HUES64 (cell line): ENCODE results near the gene LAMP1.
"Not testable (repeated sequence)": the region's sequence is repeated elsewhere in the genome, so short reads cannot be mapped to it uniquely, and the experiment has no call there.

Source experiments
- H3K27ac ChIP-seq: 2 replicates; pipeline ENCODE4 v1.7.0; 2013; ENCODE audit warnings: low read depth, low read length, inconsistent platforms
- H3K27me3 ChIP-seq: 2 replicates; pipeline ENCODE4 v1.6.1; 2013; ENCODE audit warnings: mild to moderate bottlenecking, low read length; ENCODE audit not compliant: insufficient read depth
- H3K36me3 ChIP-seq: 2 replicates; pipeline ENCODE4 v1.6.1; 2013; ENCODE audit warnings: mild to moderate bottlenecking, low read length; ENCODE audit not compliant: insufficient read depth
- H3K4me1 ChIP-seq: 2 replicates; pipeline ENCODE4 v1.6.1; 2013; ENCODE audit warnings: mild to moderate bottlenecking, low read length, moderate library complexity; ENCODE audit not compliant: insufficient read depth
- H3K4me3 ChIP-seq: 2 replicates; pipeline ENCODE4 v1.5.1; 2013; ENCODE audit warnings: mild to moderate bottlenecking, low read length, moderate library complexity
- H3K9ac ChIP-seq: 2 replicates; pipeline ENCODE4 v1.6.1; 2013; ENCODE audit warnings: mild to moderate bottlenecking, low read depth, low read length
- H3K9me3 ChIP-seq: 2 replicates; pipeline ENCODE4 v1.6.1; 2013; ENCODE audit warnings: low read depth, low read length; ENCODE audit not compliant: insufficient read depth
- WGBS: fragments of 150-250, 120-280 bp; methylation state at CpG from one replicate; pipeline ENCODE4 v1.1.7; 2013; ENCODE audit warnings: missing lambda C conversion rate; 5-methylcytosine and 5-hydroxymethylcytosine counted together

LAMP1 gene

GRCh38 chr13:113369189-113369588 is 72.2 kb downstream of the LAMP1 start:
- Histone ChIP-seq H3K4me3 (no peak overlapping the region), H3K4me1 (peaks cover 6% of the 10 kb centered on the region; the same call in 1 of the 2 replicates), H3K9ac (no peak overlapping the region), H3K9me3 (no peaks in the 10 kb centered on the region), H3K27me3 (no peaks in the 10 kb centered on the region), H3K27ac (no peak overlapping the region), H3K36me3 (no peaks in the 10 kb centered on the region)
- 93% methylated on average over 29 of the region's 29 CpGs for WGBS

- Histone ChIP-seq H3K4me1 (peaks cover 3% of the 10 kb centered on the region; the same call in 1 of the 2 replicates), H3K9ac (no peak overlapping the region), H3K36me3 (no peaks in the 10 kb centered on the region), H3K4me3 (no peak overlapping the region), H3K27me3 (no peaks in the 10 kb centered on the region), H3K27ac (no peak overlapping the region), H3K9me3 (no peaks in the 10 kb centered on the region)
- WGBS: 88% methylated on average over 10 of the region's 10 CpGs
Measured at GRCh38 chr13:113369881-113370280, 72.8 kb downstream of the LAMP1 start.

GRCh38 chr13:113371061-113371460 is 74.0 kb downstream of the LAMP1 start:
- Histone ChIP-seq H3K9me3 (no peaks in the 10 kb centered on the region), H3K27me3 (no peaks in the 10 kb centered on the region), H3K36me3 (no peaks in the 10 kb centered on the region), H3K9ac (no peak overlapping the region), H3K27ac (no peak overlapping the region), H3K4me1 (peaks cover 3% of the 10 kb centered on the region; the same call in 1 of the 2 replicates), H3K4me3 (no peak overlapping the region)
- 80% methylated on average over 13 of the region's 13 CpGs for WGBS

GRCh38 chr13:113371701-113372100 is 74.7 kb downstream of the LAMP1 start:
- 98% methylated on average over 3 of the region's 3 CpGs for WGBS
- H3K4me1 ChIP-seq, H3K9ac ChIP-seq, H3K27me3 ChIP-seq, H3K27ac ChIP-seq, H3K36me3 ChIP-seq, H3K9me3 ChIP-seq, H3K4me3 ChIP-seq: not testable (repeated sequence)
